ENCODE measurements around the gene LRRC43.
"Not testable (repeated sequence)": the region's sequence is repeated elsewhere in the genome, so short reads cannot be mapped to it uniquely, and the experiment has no call there.

LRRC43 gene

DNA sequence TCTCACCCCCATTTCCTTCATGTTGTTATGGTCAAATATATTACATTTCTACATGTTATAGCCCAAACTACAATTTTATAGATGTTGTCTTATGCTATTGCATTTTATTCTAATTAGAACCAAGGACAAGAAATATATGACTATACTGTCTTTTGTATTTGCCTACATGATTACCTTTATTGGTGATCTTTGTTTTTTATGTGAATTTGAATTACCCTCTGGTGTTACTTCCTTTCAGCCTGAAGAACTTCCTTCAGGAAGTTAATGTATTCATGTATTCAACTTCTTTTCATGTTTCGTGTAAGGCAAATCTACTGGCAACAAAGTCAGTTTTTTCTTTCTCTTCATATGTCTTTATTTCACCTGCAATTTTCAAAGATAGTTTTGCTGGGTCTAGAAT lies 11.9 kb downstream of the LRRC43 start:
- no peak for DNase-seq (ENCODE audit: low spot score)

DNA sequence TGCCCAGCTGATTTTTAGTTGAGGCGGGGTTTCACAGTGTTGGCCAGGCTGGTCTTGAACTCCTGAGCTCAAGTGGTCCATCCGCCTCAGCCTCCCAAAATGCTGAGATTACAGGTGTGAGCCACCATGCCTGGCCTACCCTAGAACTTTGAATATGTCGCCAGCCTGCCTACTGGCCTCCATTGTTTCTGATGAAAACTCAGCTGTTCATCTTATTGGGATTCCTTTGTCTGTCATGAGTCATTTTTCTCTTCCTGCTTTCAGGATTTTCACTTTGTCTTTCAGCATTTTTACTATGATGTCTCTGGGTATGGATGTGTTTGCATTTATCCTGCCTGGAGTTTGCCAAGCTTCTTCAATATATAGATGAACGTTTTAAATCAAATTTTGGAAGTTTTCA lies 12.5 kb downstream of the LRRC43 start:
- DNase-seq (ENCODE audit: low spot score) = no peak

DNA sequence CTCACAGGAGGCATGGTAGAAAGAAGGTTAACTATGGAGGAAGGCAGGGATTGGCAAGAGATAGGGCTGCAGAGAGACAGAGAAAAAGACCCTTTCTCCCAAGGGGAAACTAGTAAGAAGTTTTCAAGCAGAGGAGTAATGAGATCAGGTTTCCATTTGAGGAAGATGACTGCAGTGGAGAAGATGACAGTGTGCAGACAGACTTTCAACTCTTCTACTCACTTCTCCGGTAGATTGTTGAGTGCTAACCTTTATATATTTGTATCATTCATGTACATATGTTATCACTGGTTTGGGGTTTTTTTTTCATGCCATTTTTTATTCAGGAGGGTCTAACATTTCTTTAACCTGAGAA lies 14.7 kb downstream of the LRRC43 start:
- no peak for DNase-seq (ENCODE audit: low spot score)

DNA sequence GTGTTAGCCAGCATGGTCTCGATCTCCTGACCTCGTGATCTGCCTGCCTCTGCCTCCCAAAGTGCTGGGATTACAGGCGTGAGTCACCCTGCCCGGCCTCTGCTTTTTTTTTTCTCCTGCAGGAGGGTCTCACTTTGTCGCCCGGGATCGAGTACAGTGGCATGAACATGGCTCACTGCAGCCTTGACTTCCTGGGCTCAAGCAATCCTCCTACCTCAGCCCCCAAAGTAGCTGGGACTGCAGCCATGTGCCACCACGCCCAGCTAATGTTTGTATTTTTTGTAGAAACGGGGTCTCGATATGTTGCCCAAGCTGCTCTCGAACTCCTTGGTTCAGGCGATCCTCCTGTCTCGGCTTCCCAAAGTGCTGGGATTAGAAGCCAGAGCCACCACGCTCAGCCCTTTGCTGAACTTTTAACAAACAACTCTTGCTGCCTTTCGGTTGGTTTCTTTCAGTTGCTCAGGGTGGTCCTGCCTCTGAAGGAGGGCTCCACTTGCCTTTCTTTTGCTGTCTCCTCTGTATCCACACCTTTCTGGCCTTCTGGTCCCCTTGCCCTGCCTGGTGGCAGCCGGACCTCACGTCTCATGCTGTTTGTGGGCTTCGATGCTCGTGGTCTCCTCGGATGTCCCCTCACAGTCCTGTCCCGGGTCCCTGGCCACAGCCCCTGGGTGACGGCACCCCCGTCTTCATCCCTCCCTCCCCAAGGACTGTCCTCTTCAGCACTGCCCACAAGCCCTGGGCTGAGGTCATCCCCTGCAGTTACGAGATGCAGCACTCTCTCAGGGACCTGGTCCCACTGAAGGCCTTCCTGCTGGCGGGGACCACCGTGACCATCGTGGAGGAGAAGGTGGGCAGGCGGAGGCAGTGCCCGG lies 16.8 kb downstream of the LRRC43 start:
- DNase-seq (ENCODE audit: low spot score) = no peak

DNA sequence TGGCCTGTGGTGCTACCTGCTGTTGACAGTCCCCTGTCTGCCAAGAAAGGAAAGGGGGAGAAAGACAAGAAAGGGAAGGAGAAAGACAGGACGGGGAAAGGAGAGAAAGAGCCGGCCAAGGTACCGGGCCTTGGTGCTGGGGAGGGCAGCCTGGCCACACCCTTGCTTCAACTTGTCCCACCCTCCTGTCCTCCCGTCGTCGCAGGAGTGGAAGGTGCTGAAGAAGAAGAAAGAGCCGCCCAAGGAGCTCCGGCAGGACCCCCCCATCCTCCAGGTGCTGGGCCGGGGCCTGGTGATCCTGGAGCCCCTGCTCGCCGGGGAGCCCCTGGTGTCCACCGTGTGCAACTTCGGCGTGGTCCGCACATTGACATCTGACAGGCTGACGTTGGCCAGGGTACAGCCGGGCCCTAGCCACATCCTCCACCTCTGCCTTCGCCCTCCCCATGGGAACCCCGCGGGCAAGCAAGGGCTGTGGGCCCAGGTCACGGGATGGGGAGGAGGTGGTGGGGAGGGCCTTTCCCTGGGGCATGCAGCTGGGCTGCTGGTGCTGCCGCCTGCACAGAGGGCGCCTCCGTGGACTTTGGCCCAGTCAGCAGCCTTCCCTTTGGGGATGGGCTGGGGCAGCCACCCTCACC lies 17.7 kb downstream of the LRRC43 start:
- DNase-seq (ENCODE audit: low spot score) = no peak

DNA sequence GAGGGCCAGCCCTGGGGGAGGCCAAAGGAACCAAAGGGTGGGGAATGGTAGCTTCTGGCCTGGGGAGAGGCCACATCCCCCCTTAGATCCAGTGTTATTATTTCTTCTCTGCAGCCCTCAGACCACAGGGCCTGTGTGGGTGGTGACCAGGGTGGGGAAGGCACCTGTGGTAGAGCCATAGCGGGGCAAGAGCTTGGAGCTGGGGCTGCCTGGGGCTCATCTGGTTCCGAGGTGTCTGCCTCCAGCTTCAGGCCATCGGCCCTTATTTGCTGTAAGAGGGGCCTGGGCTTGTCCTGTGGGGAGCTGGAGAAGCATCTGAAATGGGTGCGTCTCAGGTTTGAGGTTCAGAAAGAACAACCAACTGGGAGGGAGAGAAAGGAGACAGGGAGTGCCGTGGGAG lies 18.5 kb downstream of the LRRC43 start:
- no peak for DNase-seq (ENCODE audit: low spot score)

DNA sequence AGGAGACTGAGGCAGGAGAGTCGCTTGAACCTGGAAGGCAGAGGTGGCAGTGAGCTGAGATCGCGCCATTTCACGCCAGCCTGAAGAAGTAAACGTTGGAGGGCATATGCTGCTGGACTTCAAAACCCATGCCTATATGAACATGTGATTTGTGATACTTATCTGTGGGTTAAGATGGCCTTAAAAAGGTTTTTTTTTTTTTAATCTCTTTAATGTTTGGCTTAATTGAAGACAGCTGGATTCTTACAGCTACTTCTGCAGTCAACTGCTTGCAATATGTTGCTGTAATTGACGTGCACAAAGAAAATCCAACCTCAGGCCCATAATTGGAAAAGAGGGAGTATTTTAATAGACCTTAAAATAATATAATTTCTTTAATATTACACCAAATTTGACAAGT lies 19.1 kb downstream of the LRRC43 start:
- peak; percentile 33 for DNase-seq (ENCODE audit: low spot score)

DNA sequence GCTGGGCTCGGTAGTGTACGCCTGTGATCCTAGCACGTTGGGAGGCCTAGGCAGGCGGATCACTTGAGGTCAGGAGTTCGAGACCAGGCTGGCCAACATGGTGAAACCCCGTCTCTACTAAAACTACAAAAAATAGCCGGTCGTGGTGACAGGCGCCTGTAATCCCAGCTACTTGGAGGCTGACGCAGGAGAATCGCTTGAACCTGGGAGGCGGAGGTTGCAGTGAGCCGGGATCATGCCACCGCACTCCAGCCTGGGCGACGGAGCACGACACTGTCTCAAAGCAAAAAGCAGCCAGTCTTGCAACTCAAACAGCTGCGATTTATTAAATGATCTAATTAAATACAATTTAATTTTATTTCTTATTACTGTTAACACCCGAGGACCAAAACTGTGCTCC lies 19.9 kb downstream of the LRRC43 start:
- not testable (repeated sequence) for DNase-seq (ENCODE audit: low spot score)

DNA sequence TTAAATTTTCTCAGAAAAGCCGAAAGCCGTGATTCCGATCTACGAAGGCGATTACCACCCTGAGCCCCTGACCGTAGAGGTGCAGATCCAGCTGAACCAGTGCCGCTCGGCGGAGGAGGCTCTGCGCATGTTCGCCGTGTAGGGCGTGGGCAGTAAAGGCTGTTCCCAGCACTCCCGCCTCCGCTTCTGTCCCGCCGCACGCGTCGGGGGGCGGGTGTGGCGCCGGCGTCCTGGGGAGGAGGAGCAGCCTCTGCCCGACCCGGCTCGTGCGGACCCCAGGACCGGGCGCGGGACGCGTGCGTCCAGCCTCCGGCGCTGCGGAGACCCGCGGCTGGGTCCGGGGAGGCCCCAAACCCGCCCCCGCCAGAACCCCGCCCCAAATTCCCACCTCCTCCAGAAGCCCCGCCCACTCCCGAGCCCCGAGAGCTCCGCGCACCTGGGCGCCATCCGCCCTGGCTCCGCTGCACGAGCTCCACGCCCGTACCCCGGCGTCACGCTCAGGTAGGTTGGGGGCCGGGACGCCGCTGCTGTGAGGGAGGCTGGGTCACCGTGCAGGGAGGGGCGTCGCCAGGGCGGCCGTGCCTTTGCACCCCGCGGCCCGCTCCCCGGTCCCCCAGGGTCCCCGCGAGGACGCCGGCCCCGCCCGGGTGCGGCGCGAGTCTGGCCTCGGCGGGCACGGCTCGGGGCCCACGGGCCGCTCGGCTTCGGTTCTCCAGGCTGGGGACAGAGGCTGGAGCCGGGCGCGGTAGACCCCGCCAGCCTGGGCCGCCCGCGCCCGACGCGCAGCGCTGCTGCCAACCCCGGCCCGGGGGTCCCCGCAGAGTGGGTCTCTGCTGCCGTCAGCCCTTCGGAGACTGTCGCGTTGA lies 20.6 kb downstream of the LRRC43 start, which contains the start of gene B3GNT4:
Gene B3GNT4, plus strand, starts transcription at position 409 of the 866 bp plus-strand sequence. CDS start 910 bp downstream, outside the sequence.
- DNase-seq (ENCODE audit: low spot score) = peak; percentile 79

DNA sequence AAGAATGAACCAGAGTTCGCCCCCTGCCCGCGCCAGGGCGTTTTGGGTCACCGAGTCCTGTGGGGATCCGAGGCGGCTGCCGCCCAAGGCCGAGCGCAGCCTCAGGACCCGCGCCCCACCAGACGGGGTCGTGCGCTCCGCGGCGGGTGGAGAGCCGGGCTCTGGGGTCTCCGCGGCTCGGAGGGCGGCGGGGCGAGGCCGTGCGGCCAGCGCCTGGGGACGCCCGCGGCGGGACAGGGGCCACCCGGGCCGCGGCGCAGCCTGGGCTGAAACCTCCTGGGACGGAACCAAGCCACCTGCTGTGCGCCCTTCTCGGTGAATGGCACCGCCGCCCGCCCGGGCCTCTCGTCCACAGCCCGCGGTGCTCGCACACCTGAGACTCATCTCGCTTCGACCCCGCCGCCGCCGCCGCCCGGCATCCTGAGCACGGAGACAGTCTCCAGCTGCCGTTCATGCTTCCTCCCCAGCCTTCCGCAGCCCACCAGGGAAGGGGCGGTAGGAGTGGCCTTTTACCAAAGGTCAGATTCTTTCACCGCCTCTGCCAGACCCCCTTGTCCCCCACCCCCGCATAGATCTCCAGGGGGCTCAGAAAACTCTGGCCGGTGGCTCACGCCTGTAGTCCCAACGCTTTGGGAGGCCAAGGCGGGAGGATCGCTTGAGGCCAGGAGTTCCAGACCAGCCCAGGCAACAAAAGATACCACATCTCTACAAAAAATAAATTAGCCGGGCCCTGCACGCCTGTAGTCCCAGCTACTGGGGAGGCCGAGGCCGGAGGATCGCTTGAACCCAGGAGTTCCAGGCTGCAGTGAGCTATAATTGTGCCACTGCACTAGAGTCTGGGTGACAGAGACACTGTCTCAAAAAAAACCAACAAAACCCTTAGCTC lies 21.5 kb downstream of the LRRC43 start:
- no peak for DNase-seq (ENCODE audit: low spot score)

DNA sequence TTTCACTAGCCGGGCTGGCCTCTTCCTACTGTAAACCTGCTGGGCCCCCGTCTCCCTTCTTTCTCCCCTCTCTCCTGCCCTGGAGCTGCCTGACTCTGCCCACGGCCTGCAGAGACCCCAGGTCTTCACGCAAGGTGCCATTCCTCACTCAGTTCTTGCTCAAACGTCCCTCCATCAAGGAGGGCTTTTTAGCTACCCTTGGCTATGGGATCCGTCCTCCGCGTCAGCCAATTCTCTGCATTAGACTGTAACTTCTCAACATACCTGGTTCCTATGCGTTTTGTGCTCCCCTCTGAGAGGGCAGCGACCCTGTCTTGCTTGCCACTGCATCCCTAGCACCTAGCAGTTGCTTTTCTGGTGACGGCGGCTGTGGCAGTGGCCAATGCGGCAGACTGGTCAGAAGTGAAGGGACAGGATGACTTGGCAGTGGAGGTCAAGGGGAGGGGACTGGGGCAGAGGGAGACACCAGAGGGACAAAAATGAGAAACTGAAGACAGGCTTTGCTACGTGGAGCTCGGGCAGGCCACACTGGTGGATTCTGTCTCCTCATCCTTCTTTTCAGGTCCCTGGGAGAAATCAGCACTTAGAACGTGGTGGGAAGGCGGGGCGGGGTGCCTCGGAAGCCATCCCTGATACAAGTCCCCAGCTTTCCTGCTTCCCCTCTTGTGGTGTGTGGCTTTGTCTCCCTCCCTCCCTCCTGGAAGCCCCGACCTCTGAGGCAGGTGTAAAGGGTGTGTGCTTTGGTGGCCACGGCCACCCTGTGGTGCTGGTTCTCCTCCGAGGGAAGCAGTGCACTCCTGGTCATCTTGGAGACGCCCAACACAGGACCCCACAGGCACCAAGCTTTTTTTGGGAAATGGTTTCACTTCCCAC lies 22.4 kb downstream of the LRRC43 start:
- DNase-seq (ENCODE audit: low spot score) = peak; percentile 38

DNA sequence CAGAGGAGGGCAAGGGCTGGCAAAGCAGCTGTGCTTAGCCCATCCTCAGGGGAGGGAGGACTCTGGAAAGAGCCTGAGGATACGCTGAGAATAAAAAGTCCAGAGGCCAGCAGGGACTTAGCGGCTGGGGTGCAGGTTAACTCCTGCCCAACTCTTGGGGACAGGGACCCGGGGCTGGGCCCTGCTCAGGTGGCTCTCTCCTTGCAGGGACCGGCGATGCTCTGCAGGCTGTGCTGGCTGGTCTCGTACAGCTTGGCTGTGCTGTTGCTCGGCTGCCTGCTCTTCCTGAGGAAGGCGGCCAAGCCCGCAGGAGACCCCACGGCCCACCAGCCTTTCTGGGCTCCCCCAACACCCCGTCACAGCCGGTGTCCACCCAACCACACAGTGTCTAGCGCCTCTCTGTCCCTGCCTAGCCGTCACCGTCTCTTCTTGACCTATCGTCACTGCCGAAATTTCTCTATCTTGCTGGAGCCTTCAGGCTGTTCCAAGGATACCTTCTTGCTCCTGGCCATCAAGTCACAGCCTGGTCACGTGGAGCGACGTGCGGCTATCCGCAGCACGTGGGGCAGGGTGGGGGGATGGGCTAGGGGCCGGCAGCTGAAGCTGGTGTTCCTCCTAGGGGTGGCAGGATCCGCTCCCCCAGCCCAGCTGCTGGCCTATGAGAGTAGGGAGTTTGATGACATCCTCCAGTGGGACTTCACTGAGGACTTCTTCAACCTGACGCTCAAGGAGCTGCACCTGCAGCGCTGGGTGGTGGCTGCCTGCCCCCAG lies 23.4 kb downstream of the LRRC43 start:
- peak; percentile 40 for DNase-seq (ENCODE audit: low spot score)

DNA sequence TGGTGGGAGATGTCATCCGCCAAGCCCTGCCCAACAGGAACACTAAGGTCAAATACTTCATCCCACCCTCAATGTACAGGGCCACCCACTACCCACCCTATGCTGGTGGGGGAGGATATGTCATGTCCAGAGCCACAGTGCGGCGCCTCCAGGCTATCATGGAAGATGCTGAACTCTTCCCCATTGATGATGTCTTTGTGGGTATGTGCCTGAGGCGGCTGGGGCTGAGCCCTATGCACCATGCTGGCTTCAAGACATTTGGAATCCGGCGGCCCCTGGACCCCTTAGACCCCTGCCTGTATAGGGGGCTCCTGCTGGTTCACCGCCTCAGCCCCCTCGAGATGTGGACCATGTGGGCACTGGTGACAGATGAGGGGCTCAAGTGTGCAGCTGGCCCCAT lies 24.1 kb downstream of the LRRC43 start:
- no peak for DNase-seq (ENCODE audit: low spot score)

DNA sequence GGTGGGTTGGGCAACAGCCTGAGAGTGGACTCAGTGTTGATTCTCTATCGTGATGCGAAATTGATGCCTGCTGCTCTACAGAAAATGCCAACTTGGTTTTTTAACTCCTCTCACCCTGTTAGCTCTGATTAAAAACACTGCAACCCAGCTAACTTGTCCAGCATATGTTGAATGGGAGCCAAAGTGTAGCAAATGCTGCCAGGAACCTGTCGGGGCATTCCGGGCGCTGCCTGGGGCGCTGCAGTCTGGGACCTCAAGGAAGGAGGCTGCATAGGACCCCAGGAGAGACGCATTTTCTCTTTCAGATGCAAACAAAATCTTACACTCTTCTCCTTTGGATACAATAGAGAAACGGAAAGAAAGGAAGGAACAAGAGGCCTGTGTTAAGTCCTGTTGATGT lies 24.5 kb downstream of the LRRC43 start:
- no peak for DNase-seq (ENCODE audit: low spot score)

DNA sequence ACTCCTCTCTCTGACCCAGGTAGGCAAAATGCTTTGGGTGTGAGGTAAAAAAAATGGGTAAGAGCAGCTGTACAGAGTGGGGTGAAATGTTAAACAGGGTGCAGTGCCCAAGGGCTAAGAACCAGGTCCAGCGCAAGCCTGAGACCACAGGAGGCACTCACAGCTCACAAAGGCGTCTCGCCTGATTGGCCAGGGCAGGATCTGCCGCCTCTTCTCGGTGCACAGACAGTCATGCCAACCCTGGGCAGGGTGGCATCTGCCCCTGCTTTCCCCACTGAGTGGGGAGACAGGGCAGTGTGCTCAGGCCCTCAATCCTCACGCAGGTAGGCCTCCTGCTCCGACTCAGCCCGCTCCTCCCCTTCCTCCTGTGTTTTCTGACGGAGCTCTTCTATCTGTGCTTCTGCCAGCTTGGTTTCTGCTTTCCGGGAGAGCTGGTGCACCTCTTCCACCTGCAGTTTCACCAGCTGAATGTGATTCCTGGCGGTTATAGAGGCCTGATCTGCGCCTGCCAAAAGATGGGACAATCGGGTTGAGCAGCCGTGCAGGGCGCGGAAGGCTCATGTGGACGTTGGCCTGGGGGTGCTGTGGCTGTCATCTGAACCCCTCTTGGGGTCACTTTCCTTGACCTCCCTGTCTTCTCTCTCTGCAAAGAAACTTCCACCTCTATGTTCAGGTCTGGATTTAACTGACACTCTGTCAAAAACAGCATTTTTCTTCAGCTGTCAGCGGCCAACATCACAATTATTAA lies 25.3 kb downstream of the LRRC43 start:
- DNase-seq (ENCODE audit: low spot score) = peak; percentile 22

DNA sequence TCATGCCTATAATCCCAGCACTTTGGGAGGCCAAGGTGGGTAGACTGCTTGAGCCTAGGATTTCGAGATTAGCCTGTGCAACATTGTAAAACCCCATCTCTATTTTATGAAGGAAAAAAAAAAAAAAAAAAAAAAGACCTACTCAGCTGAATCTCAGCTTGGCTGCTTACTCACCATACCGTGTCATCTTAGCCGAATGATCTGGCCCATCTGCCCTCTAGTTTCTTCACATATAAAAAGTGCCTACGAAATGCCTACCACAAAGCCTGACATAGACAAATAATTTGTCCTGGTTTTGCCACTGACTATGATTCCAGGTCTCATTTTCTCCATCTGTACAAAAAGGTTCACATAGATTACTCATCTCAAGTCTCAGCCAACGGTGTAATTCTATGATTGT lies 32.8 kb downstream of the LRRC43 start:
- DNase-seq (ENCODE audit: low spot score) = no peak

DNA sequence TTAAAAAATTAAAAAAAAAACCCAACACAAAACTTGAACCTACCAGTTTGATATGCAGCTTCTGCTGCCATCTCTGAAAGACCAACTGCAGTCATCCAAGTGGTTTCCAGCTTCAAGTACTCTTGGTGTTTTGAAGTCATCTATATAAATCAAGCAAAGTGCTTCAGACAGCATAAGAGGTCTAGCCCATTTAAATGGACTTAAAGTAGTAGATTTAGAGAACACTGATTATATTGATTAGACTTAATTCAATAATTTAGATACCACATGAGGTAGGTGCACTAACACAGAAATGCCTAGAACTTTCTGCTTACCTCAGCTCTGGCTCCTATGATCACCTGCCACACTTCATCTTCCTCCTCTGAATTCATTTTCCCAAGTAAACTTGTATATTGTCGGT lies 33.5 kb downstream of the LRRC43 start:
- DNase-seq (ENCODE audit: low spot score) = no peak

DNA sequence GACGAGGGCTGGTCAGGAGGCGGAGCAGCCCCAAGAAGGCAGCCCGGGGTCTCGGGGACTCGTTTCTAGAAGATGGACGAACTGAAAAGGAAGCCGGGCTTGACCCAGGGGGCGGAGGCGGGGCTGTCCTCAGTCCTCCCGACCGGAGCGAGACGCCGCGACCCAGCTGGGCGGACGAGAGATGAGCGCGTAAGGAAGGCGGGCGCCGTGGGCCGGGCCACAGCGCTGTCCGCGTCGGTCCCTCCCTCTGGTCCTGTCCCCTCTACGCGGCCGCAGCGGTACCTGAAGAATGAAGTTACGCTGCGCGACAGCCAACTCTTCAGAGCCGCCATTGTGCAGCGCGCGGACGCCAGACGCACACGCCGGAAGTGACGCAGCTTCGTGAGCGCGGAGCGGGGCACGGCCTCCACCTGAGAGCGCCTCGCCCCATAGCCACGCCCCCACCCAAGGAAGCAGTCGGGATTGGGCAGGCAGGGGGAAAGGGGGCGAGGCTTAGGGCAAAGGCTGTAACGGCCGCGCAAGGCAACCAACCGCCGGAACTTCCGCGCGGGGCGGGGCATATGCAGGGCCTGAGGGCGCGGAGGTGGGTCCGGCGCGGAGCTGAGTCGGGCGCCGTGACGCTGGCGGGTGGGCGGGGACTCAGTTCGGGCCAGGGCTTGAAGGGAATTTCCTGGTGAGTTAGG lies 42.9 kb downstream of the LRRC43 start, which contains the start of gene DIABLO:
Gene DIABLO, minus strand, starts transcription at position 370 of the 683 bp plus-strand sequence. Its CDS starts 38 bp downstream, at position 332.
- DNase-seq (ENCODE audit: low spot score) = peak; percentile 99

Data from D341Med (cell line).